Urinary bladder (tissue), 2 donors: ENCODE data around the gene CCNB2. TPM values are rescaled to one million over a fixed set of nuclear protein-coding genes. Genes with fewer than 3 reads are reported as not detected.

Experiments
- polyA plus RNA-seq: library from polyadenylated mRNA; stranded (reverse); fragments of 200-250 nt; gene quantifications from one replicate; pipeline ENCODE4 v1.2.3, GENCODE V29; 2013
- small RNA-seq: library from RNA; depleted of rRNA; stranded (forward); fragments of <200 nt; gene quantifications from one replicate; pipeline ENCODE3, GENCODE V24; 2014
- total RNA-seq: library from RNA; depleted of rRNA; stranded (reverse); fragments of >200 nt; gene quantifications from one replicate; pipeline ENCODE4 v1.2.3, GENCODE V29; 2014
- donor health status: healthy.

CCNB2 gene
- total and polyA plus RNA-seq, 2 donors: 0.61 to 18.2 TPM

Small RNA genes lying within 50 kb of the gene (small RNA-seq; reads per million reads assigned to genes)
- gene MIR2116: 0.41 reads per million, percentile 34 among the genes with 10 or more reads in this experiment

Other genes starting within 250 kb of the CCNB2 start
- gene SLTM, start 171.5 kb upstream of the CCNB2 start, total RNA-seq: 175 TPM
- 60.0 TPM for gene SLTM, start 171.5 kb upstream of the CCNB2 start, polyA plus RNA-seq
- gene RNF111, start 117.5 kb upstream of the CCNB2 start, total RNA-seq: 38.3 TPM
- 11.3 TPM for gene RNF111, start 117.5 kb upstream of the CCNB2 start, polyA plus RNA-seq
- gene LDHAL6B, start 101.7 kb downstream of the CCNB2 start, total RNA-seq: not detected
- gene LDHAL6B, start 101.7 kb downstream of the CCNB2 start, polyA plus RNA-seq: not detected